Panc1 (cell line): ENCODE measurements around the gene LCN6. TPM values are rescaled to one million over a fixed set of nuclear protein-coding genes. Genes with fewer than 3 reads are reported as not detected.

ENCODE experiments used
- ATAC-seq: fragments of 200-7000 bp; cut with Tn5 transposase; 2 replicates; pipeline ENCODE4 v1.9.1; 2020; ENCODE audit warnings: mild to moderate bottlenecking, moderate library complexity
- BruUV-seq: library from RNA; stranded (reverse); fragments of 400-500 nt; replicated peaks from 2 replicates; lab custom pipeline; 2021; lab: Mats Ljungman, UMichigan
- CTCF ChIA-PET: fragments of 300-600 bp; sonication (Branson Sonifier 250); formaldehyde crosslinking; loops from one replicate; lab custom pipeline; 2022; ENCODE audit warnings: antibody characterized with exemption; lab: Charles Lee
- POLR2A ChIA-PET: fragments of 300-600 bp; sonication (Branson Sonifier 250); formaldehyde crosslinking; loops from one replicate; lab custom pipeline; 2022; ENCODE audit warnings: antibody characterized with exemption; lab: Charles Lee
- DNase-seq: peaks from one replicate; pipeline ENCODE4 v3.0.0-alpha.2; 2010; ENCODE audit warnings: low read depth, low spot score
- H3K27ac ChIP-seq: 2 replicates; pipeline ENCODE4 v1.5.1; 2011; ENCODE audit warnings: mild to moderate bottlenecking, low read length, inconsistent platforms
- H3K27me3 ChIP-seq: fragments of 200-500 bp; sonication (Bioruptor generic); 2 replicates; pipeline ENCODE4 v1.6.0; 2014; ENCODE audit warnings: low read length, inconsistent platforms; ENCODE audit not compliant: control insufficient read depth, insufficient read depth
- H3K36me3 ChIP-seq: fragments of 200-500 bp; sonication (Bioruptor generic); 2 replicates; pipeline ENCODE4 v1.5.1; 2014; ENCODE audit warnings: inconsistent platforms, mild to moderate bottlenecking, low read length, moderate library complexity; ENCODE audit not compliant: control insufficient read depth, insufficient read depth
- H3K4me1 ChIP-seq: 2 replicates; pipeline ENCODE4 v1.5.1; 2011; ENCODE audit warnings: inconsistent platforms, mild to moderate bottlenecking, low read length, moderate library complexity; ENCODE audit not compliant: control insufficient read depth, insufficient read depth
- H3K4me3 ChIP-seq, 2 experiments: 2 replicates each; pipeline ENCODE4 v1.5.1; 2011 to 2012; ENCODE audit warnings: low read depth in 2 of 2, low read length in 2 of 2, mild to moderate bottlenecking in 2 of 2, inconsistent platforms in 1 of 2, moderate library complexity in 1 of 2
- H3K9me3 ChIP-seq: fragments of 200-500 bp; sonication (Bioruptor generic); 2 replicates; pipeline ENCODE4 v1.5.1; 2014; ENCODE audit warnings: low read depth, mild to moderate bottlenecking, inconsistent platforms, low read length, moderate library complexity; ENCODE audit not compliant: control insufficient read depth, insufficient read depth
- POLR2AphosphoS5 ChIP-seq: IDR thresholded peaks from 2 replicates; pipeline ENCODE4 v1.6.1; 2012; ENCODE audit warnings: mild to moderate bottlenecking, low read depth, low read length, moderate library complexity
- REST ChIP-seq, 2 experiments: IDR thresholded peaks; 2 replicates each; pipeline ENCODE4 v1.6.1; 2011 to 2012; ENCODE audit warnings: low read depth in 2 of 2, control low read depth in 1 of 2, low read length in 1 of 2, mild to moderate bottlenecking in 1 of 2, moderate library complexity in 1 of 2; ENCODE audit not compliant: insufficient read depth in 1 of 2
- SIN3A ChIP-seq: IDR thresholded peaks from 2 replicates; pipeline ENCODE4 v1.6.1; 2012; ENCODE audit warnings: low read depth, mild to moderate bottlenecking, low read length, moderate library complexity, borderline replicate concordance; ENCODE audit not compliant: insufficient read depth
- TCF7L2 ChIP-seq: IDR thresholded peaks from 2 replicates; pipeline ENCODE4 v1.6.1; 2011; ENCODE audit warnings: mild to moderate bottlenecking, low read depth, low read length, inconsistent platforms
- in situ Hi-C: cut with HindIII; loops from 2 replicates; pipeline ENCODE4 v1.10.0; 2016; ENCODE audit warnings: low sequenced_read_pairs, low pct_unique_long_range_greater_than_20kb
- intact Hi-C: fragments of 100-400 bp; cut with micrococcal nuclease; formaldehyde crosslinking; loops from one replicate; pipeline ENCODE4 v1.10.0; 2022; ENCODE audit not compliant: unreplicated experiment
- total RNA-seq: library from RNA; stranded (reverse); gene quantifications from one replicate; pipeline ENCODE4 v1.2.1, GENCODE V29; 2021; ENCODE audit not compliant: unreplicated experiment
- TF ChIP-seq, protein P1 (sequence below): fragments of 450-650 bp; IDR thresholded peaks from 2 replicates; pipeline ENCODE4 v1.5.1; 2017; ENCODE audit warnings: mild to moderate bottlenecking

Gene LCN6
- total RNA-seq, 1 experiment from 2014 or later = not detected

- Histone ChIP-seq H3K27me3 (no peaks in the 10 kb centered on the region), H3K27ac (no peak overlapping the region), H3K36me3 (no peaks in the 10 kb centered on the region), H3K4me3 (no peak overlapping the region), H3K4me1 (no peaks in the 10 kb centered on the region), H3K9me3 (no peaks in the 10 kb centered on the region)
- TF ChIP-seq SIN3A (no peak), POLR2AphosphoS5 (no peak), REST (IDR thresholded peaks at IDR 0.05; ENCODE audit: insufficient read depth in 1 of 2, low read depth in 2 of 2, low read length in 1 of 2) (no peak), TCF7L2 (no peak)
- TF ChIP-seq, protein P1, sequence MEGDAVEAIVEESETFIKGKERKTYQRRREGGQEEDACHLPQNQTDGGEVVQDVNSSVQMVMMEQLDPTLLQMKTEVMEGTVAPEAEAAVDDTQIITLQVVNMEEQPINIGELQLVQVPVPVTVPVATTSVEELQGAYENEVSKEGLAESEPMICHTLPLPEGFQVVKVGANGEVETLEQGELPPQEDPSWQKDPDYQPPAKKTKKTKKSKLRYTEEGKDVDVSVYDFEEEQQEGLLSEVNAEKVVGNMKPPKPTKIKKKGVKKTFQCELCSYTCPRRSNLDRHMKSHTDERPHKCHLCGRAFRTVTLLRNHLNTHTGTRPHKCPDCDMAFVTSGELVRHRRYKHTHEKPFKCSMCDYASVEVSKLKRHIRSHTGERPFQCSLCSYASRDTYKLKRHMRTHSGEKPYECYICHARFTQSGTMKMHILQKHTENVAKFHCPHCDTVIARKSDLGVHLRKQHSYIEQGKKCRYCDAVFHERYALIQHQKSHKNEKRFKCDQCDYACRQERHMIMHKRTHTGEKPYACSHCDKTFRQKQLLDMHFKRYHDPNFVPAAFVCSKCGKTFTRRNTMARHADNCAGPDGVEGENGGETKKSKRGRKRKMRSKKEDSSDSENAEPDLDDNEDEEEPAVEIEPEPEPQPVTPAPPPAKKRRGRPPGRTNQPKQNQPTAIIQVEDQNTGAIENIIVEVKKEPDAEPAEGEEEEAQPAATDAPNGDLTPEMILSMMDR = no peak
- intact Hi-C loops (no loop called here), in situ Hi-C loops (no loop called here)
- ATAC-seq (no peak), DNase-seq (no peak)
- CTCF ChIA-PET = no interaction called here
- POLR2A ChIA-PET = no interaction called here
- BruUV-seq = no TSS peak
These were observed 9.4 kb downstream of the LCN6 start for GRCh38 chr9:136738960-136739359.

DNA sequence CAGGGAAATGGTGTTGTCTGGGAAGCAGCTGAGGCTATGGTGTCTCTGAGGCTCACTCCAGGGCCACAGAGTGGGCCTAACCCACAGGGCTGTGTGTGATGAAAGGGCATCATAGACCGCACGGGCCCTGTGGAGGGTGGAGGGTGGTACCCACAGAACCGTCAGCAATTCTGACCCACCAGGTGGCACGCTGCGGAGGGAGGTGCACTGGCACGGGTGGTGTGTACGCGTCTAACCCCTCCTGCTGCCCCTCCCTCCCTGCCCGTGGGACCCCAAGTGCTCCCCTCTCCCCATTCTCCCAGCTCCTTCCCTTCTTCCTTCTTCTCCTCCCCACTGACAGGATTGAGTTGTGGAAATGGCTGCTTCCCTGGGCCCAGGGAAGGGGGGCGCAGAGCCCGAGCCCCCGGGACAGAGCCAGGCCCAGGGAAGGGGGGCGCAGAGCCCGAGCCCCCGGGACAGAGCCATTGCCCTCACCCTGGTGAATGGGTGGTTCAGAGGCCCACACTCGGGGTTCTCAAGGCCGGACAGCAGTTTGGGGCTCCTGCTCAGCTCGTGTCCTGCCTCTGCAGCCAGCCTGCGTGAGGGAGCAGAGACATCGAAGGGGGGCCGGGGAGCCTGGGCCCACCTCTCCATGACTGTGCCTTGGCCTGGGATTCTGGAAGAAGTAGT lies 12.4 kb downstream of the LCN6 start:
- H3K27me3 ChIP-seq = no peaks in the 10 kb centered on the region
- peak; percentile 39; the same call in 1 of the 2 replicates for ATAC-seq
- intact Hi-C loops = no loop called here
- no peak for DNase-seq
- ChIA-PET POLR2A (no interaction called here), CTCF (interaction anchor here (0.7 kb wide), 1 partner anchor 28 kb away, joined by 6 read pairs; no protein-coding TSS in a partner anchor)
- TF ChIP-seq POLR2AphosphoS5 (no peak), SIN3A (no peak), REST (IDR thresholded peaks at IDR 0.05; ENCODE audit: insufficient read depth in 1 of 2, low read depth in 2 of 2, low read length in 1 of 2) (no peak), TCF7L2 (no peak)
- TF ChIP-seq, protein P1 = no peak
- no peak overlapping the region for H3K27ac ChIP-seq
- no peaks in the 10 kb centered on the region for H3K36me3 ChIP-seq
- H3K9me3 ChIP-seq = no peaks in the 10 kb centered on the region
- BruUV-seq = no TSS peak
- in situ Hi-C loops = no loop called here
- no peak overlapping the region for H3K4me3 ChIP-seq
- no peaks in the 10 kb centered on the region for H3K4me1 ChIP-seq
